Esophagus squamous epithelium (tissue), 5 donors: ENCODE data around the gene PTPRQ. TPM values are rescaled to one million over a fixed set of nuclear protein-coding genes. Genes with fewer than 3 reads are reported as not detected.

Experiments
- DNase-seq: peaks from one replicate; lab custom pipeline; 2025; lab: John Stamatoyannopoulos, UW
- H3K27ac ChIP-seq, 4 donors: fragments of 200-600 bp; sonication (generic); one replicate each; pipeline ENCODE4 v1.5.1; 2016 to 2019; ENCODE audit warnings: mild to moderate bottlenecking in 1 of 4
- H3K27me3 ChIP-seq, 4 donors: fragments of 200-600 bp; sonication (generic); 1 replicate in 3 of 4; 2 replicates in 1 of 4; pipeline versions ENCODE4 v1.5.1 to v1.6.0; 2017 to 2021; ENCODE audit warnings: antibody characterized with exemption in 1 of 4
- H3K36me3 ChIP-seq, 3 donors: fragments of 200-600 bp; sonication (generic); one replicate each; pipeline ENCODE4 v1.5.1; 2016 to 2019
- H3K4me1 ChIP-seq, 3 donors: fragments of 200-600 bp; sonication (generic); one replicate each; pipeline ENCODE4 v1.5.1; 2017 to 2019
- H3K4me3 ChIP-seq, 4 donors: fragments of 200-600 bp; sonication (generic); 1 replicate in 3 of 4; 2 replicates in 1 of 4; pipeline ENCODE4 v1.5.1; 2016 to 2019; ENCODE audit warnings: mild to moderate bottlenecking in 2 of 4, moderate library complexity in 1 of 4
- H3K9me3 ChIP-seq, 3 donors: fragments of 200-600 bp; sonication (generic); one replicate each; pipeline ENCODE4 v1.5.1; 2016 to 2019
- CTCF ChIP-seq, 6 experiments: fragments of 450-650 bp in 4 of 6; fragments of 200-600 bp in 2 of 6; sonication (generic) in 2 of 6; IDR thresholded peaks; one replicate each; pipeline ENCODE4 v1.5.1; 2016 to 2019; ENCODE audit warnings: antibody characterized with exemption in 6 of 6, mild to moderate bottlenecking in 4 of 6, moderate library complexity in 4 of 6
- POLR2A ChIP-seq, 4 donors: fragments of 450-650 bp; IDR thresholded peaks; one replicate each; pipeline ENCODE4 v1.6.1; 2017; ENCODE audit warnings: antibody characterized with exemption in 4 of 4, mild to moderate bottlenecking in 4 of 4, moderate library complexity in 3 of 4
- WGBS, 2 donors: methylation state at CpG; one replicate each; pipeline ENCODE4 v1.1.5; 2018; 5-methylcytosine and 5-hydroxymethylcytosine counted together
- intact Hi-C: fragments of 100-400 bp; cut with DNase I; formaldehyde crosslinking; loops from one replicate; pipeline ENCODE4 v1.15.0; 2022
- total RNA-seq, 4 donors: library from RNA; depleted of rRNA; stranded (reverse); fragments of >200 nt; gene quantifications; one replicate each; pipeline ENCODE4 v1.1.0, GENCODE V29; 2016
- donor health status: DM: yes; HTN: yes; CAD: no.

PTPRQ gene
- total RNA-seq, 4 donors from 2014 or later, result 0.19 to 0.44 (median 0.31) TPM; not detected in 1

- intact Hi-C loops, result no loop called here
- H3K4me3 ChIP-seq, result no peak overlapping the region
- H3K4me1 ChIP-seq, result no peaks in the 10 kb centered on the region
- no peaks in the 10 kb centered on the region for H3K27me3 ChIP-seq
- H3K27ac ChIP-seq, result no peak overlapping the region
- no peaks in the 10 kb centered on the region for H3K36me3 ChIP-seq
- no peaks in the 10 kb centered on the region for H3K9me3 ChIP-seq
- 53 to 71% methylated on average over 7 of the region's 7 CpGs for WGBS, 2 donors
- no peak for TF ChIP-seq POLR2A (IDR thresholded peaks at IDR 0.05)
- TF ChIP-seq CTCF (IDR thresholded peaks at IDR 0.05), result no peak
- DNase-seq, result no peak
Observed at GRCh38 chr12:80698256-80698655, 254.2 kb downstream of the PTPRQ start.

GRCh38 chr12:80698847-80699542 is 255.0 kb downstream of the PTPRQ start:
- no peaks in the 10 kb centered on the region for H3K4me1 ChIP-seq
- H3K27me3 ChIP-seq, result no peaks in the 10 kb centered on the region
- no peak overlapping the region for H3K27ac ChIP-seq
- intact Hi-C loops, result no loop called here
- no peak for DNase-seq
- no peak overlapping the region for H3K4me3 ChIP-seq
- TF ChIP-seq POLR2A (IDR thresholded peaks at IDR 0.05), result no peak
- no peak for TF ChIP-seq CTCF (IDR thresholded peaks at IDR 0.05)
- H3K36me3 ChIP-seq, result no peaks in the 10 kb centered on the region
- WGBS, 2 donors, result 53 to 61% methylated on average over 7 of the region's 7 CpGs
- H3K9me3 ChIP-seq, result no peaks in the 10 kb centered on the region

GRCh38 chr12:80700327-80700726 is 256.3 kb downstream of the PTPRQ start:
- TF ChIP-seq POLR2A (IDR thresholded peaks at IDR 0.05), result no peak
- no peak for TF ChIP-seq CTCF (IDR thresholded peaks at IDR 0.05)

GRCh38 chr12:80701388-80701787 is 257.4 kb downstream of the PTPRQ start:
- TF ChIP-seq POLR2A (IDR thresholded peaks at IDR 0.05), result no peak
- no peaks in the 10 kb centered on the region for H3K36me3 ChIP-seq
- no peak for DNase-seq
- H3K4me1 ChIP-seq, result no peaks in the 10 kb centered on the region
- intact Hi-C loops, result no loop called here
- H3K27ac ChIP-seq, result no peak overlapping the region
- no peak overlapping the region for H3K4me3 ChIP-seq
- H3K9me3 ChIP-seq, result no peaks in the 10 kb centered on the region
- H3K27me3 ChIP-seq, result no peaks in the 10 kb centered on the region
- 51 to 68% methylated on average over 2 of the region's 2 CpGs for WGBS, 2 donors

More at GRCh38 chr12:80700327-80700726, 256.3 kb downstream of the PTPRQ start:
- intact Hi-C loops, result no loop called here
- Histone ChIP-seq H3K27me3 (no peaks in the 10 kb centered on the region), H3K4me3 (no peak overlapping the region), H3K4me1 (no peaks in the 10 kb centered on the region), H3K9me3 (no peaks in the 10 kb centered on the region), H3K27ac (no peak overlapping the region), H3K36me3 (no peaks in the 10 kb centered on the region)
- WGBS, 2 donors, result 63 to 68% methylated on average over 2 of the region's 2 CpGs
- no peak for DNase-seq

GRCh38 chr12:80702889-80703805 is 259.1 kb downstream of the PTPRQ start:
- no peaks in the 10 kb centered on the region for H3K36me3 ChIP-seq
- 42 to 59% methylated on average over 12 of the region's 12 CpGs for WGBS, 2 donors
- H3K27me3 ChIP-seq, result peaks cover 0 to 9% (median 0%) of the 10 kb centered on the region in 4 donors
- intact Hi-C loops, result no loop called here
- no peak for DNase-seq
- no peak for TF ChIP-seq CTCF (IDR thresholded peaks at IDR 0.05)
- TF ChIP-seq POLR2A (IDR thresholded peaks at IDR 0.05), result peak in 1 of 4 donors; percentile 17
- H3K9me3 ChIP-seq, result no peaks in the 10 kb centered on the region
- no peak overlapping the region for H3K4me3 ChIP-seq
- no peak overlapping the region for H3K27ac ChIP-seq
- H3K4me1 ChIP-seq, result peaks cover 0 to 2% (median 0%) of the 10 kb centered on the region in 3 donors
